ENCODE measurements around the gene TNNI2.
"Not testable (repeated sequence)": the region's sequence is repeated elsewhere in the genome, so short reads cannot be mapped to it uniquely, and the experiment has no call there.

DNA sequence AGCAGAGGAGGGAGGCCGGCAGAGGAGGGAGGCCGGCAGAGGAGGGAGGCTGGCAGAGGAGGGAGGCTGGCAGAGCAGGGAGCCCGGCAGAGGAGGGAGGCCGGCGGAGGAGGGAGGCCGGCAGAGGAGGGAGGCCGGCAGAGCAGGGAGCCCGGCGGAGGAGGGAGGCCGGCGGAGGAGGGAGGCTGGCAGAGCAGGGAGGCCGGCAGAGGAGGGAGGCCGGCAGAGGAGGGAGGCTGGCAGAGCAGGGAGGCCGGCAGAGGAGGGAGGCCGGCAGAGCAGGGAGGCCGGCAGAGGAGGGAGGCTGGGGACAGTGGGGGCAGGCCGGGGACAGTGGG lies 35.0 kb downstream of the TNNI2 start:
- TF ChIP-seq CTCF (IDR thresholded peaks at IDR 0.05; ENCODE audit: extremely low read depth in 1 of 2, insufficient read depth in 1 of 2, low read depth in 1 of 2, low read length in 2 of 2); POLR2A (IDR thresholded peaks at IDR 0.05; ENCODE audit: low read depth, low read length); POLR2AphosphoS5 (IDR thresholded peaks at IDR 0.05; ENCODE audit: insufficient read depth, low read depth, low read length); JUN (IDR thresholded peaks at IDR 0.05; ENCODE audit: borderline replicate concordance, insufficient read depth, insufficient read length, low read depth); EZH2 (IDR thresholded peaks at IDR 0.05; ENCODE audit: borderline replicate concordance, low read depth, low read length, severe bottlenecking); FOS (IDR thresholded peaks at IDR 0.05; ENCODE audit: borderline replicate concordance, insufficient read depth, low read length); MYC (IDR thresholded peaks at IDR 0.05; ENCODE audit: low read depth, low read length): not testable (repeated sequence)
